ENCODE results near the gene CHAF1A.

DNA sequence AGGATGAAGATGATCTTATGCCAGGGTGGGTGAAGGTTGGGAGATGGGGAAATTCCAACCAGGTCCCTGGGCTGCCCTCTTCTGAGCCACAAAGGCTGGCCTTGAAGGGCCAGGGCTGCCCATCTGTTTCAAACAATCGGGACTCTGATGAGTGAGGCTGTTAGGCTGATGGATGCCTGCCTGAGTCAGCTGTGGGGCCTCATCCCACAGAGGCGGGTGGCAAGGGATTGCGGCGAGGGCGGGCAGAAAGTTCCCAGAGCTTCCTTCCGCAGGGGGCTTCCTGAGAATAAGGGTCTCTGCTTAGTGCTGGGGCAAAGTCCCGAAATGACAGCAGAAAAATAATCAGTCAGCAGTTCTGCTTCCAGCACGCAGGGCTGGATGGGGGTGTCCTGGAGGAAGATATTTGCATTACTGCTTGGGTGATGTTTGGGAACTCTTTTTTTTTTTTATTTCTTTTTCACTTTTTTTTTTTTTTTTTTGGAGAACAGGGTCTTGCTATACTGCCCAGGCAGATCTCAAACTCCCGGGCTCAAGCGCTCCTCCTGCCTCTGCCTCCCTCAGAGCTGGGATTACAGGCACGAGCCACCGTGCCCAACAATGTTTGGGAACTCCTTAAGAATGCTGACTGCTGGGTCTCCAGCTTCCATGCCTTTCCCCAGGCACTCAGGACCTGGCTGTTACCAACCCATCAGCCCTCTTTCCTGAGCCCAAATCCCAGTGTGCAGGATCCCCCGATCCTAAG is 16.2 kb upstream of the CHAF1A start:
- TF ChIP-seq, protein P1, sequence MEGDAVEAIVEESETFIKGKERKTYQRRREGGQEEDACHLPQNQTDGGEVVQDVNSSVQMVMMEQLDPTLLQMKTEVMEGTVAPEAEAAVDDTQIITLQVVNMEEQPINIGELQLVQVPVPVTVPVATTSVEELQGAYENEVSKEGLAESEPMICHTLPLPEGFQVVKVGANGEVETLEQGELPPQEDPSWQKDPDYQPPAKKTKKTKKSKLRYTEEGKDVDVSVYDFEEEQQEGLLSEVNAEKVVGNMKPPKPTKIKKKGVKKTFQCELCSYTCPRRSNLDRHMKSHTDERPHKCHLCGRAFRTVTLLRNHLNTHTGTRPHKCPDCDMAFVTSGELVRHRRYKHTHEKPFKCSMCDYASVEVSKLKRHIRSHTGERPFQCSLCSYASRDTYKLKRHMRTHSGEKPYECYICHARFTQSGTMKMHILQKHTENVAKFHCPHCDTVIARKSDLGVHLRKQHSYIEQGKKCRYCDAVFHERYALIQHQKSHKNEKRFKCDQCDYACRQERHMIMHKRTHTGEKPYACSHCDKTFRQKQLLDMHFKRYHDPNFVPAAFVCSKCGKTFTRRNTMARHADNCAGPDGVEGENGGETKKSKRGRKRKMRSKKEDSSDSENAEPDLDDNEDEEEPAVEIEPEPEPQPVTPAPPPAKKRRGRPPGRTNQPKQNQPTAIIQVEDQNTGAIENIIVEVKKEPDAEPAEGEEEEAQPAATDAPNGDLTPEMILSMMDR (IDR thresholded peaks at IDR 0.05): no peak
- TF ChIP-seq POLR2A (IDR thresholded peaks at IDR 0.05): no peak
